NCI-H2107 treated with DMSO at 0.1 percent for 48 hours (cell line): ENCODE results near the gene HELZ.

ENCODE experiments used
- DNase-seq: peaks from one replicate; lab custom pipeline; 2025; ENCODE audit not compliant: unreplicated experiment; lab: John Stamatoyannopoulos, UW

HELZ gene

GRCh38 chr17:67090341-67090740 lies 154.7 kb downstream of the HELZ start:
- DNase-seq, result no peak

- DNase-seq, result no peak
These were observed 156.4 kb downstream of the HELZ start for GRCh38 chr17:67088639-67089038.

GRCh38 chr17:67085406-67085805 lies 159.6 kb downstream of the HELZ start:
- DNase-seq, result no peak

- DNase-seq, result no peak
These were observed 162.9 kb downstream of the HELZ start for GRCh38 chr17:67082107-67082506.

- DNase-seq, result no peak
These were observed 164.2 kb downstream of the HELZ start for GRCh38 chr17:67080804-67081203.

GRCh38 chr17:67079491-67079890 lies 165.5 kb downstream of the HELZ start:
- DNase-seq, result no peak

GRCh38 chr17:67078292-67078691 lies 166.7 kb downstream of the HELZ start:
- no peak for DNase-seq

- DNase-seq, result no peak
These were observed 168.7 kb downstream of the HELZ start for GRCh38 chr17:67076290-67076689.

- no peak for DNase-seq
These were observed 170.2 kb downstream of the HELZ start for GRCh38 chr17:67074781-67075180.

GRCh38 chr17:67072885-67073284 lies 172.1 kb downstream of the HELZ start:
- no peak for DNase-seq

- no peak for DNase-seq
These were observed 173.4 kb downstream of the HELZ start for GRCh38 chr17:67071595-67071994.

GRCh38 chr17:67069603-67070136 lies 175.3 kb downstream of the HELZ start:
- no peak for DNase-seq

GRCh38 chr17:67068999-67069398 lies 176.0 kb downstream of the HELZ start:
- DNase-seq, result peak; percentile 92

- no peak for DNase-seq
These were observed 177.2 kb downstream of the HELZ start for GRCh38 chr17:67067571-67068482.

GRCh38 chr17:67066717-67067116 lies 178.3 kb downstream of the HELZ start:
- DNase-seq, result no peak

GRCh38 chr17:67063141-67063540 lies 181.9 kb downstream of the HELZ start:
- no peak for DNase-seq

- no peak for DNase-seq
These were observed 185.6 kb downstream of the HELZ start for GRCh38 chr17:67059372-67059771.

- DNase-seq, result no peak
These were observed 187.0 kb downstream of the HELZ start for GRCh38 chr17:67058036-67058435.

GRCh38 chr17:67056746-67057490 lies 188.1 kb downstream of the HELZ start:
- no peak for DNase-seq

GRCh38 chr17:67055811-67056745 lies 188.9 kb downstream of the HELZ start:
- no peak for DNase-seq

- no peak for DNase-seq
These were observed 190.0 kb downstream of the HELZ start for GRCh38 chr17:67055041-67055443.
